Stomach (tissue), 9 donors: Measurements from ENCODE around the gene ZMIZ1. TPM values are rescaled to one million over a fixed set of nuclear protein-coding genes. Genes with fewer than 3 reads are reported as not detected.

Experiments used
- DNase-seq, 2 donors: peaks; one replicate each; pipeline versions ENCODE4 v3.0.0 to v3.0.0-alpha.2; 2013 to 2019
- H3K27ac ChIP-seq, 5 donors: fragments of 200-600 bp in 4 of 5; sonication (generic) in 4 of 5; one replicate each; pipeline ENCODE4 v1.5.1; 2013 to 2019; ENCODE audit warnings: mild to moderate bottlenecking in 1 of 5, moderate library complexity in 1 of 5
- H3K27me3 ChIP-seq, 3 donors: fragments of 200-600 bp; sonication (generic); one replicate each; pipeline ENCODE4 v1.5.1; 2017 to 2019; ENCODE audit warnings: mixed run types in 1 of 3
- H3K36me3 ChIP-seq, 4 donors: fragments of 200-600 bp; sonication (generic); 1 replicate in 3 of 4; 2 replicates in 1 of 4; pipeline ENCODE4 v1.5.1; 2016 to 2019
- H3K4me1 ChIP-seq, 4 donors: fragments of 200-600 bp; sonication (generic); one replicate each; pipeline ENCODE4 v1.5.1; 2016 to 2019
- H3K4me3 ChIP-seq, 4 donors: fragments of 200-600 bp; sonication (generic) in 3 of 4; one replicate each; pipeline ENCODE4 v1.5.1; 2016 to 2019; ENCODE audit warnings: mild to moderate bottlenecking in 1 of 4
- H3K9me3 ChIP-seq, 4 donors: fragments of 200-600 bp; sonication (generic); one replicate each; pipeline ENCODE4 v1.5.1; 2016 to 2019
- EP300 ChIP-seq: sonication (generic); formaldehyde crosslinking; IDR thresholded peaks from one replicate; pipeline ENCODE4 v1.6.1; 2017; ENCODE audit warnings: antibody characterized with exemption
- POLR2A ChIP-seq, 4 donors: fragments of 450-650 bp; IDR thresholded peaks; one replicate each; pipeline ENCODE4 v1.6.1; 2016; ENCODE audit warnings: antibody characterized with exemption in 4 of 4, control low read depth in 2 of 4, mild to moderate bottlenecking in 1 of 4, moderate library complexity in 1 of 4
- POLR2AphosphoS5 ChIP-seq, 3 donors: sonication (generic); formaldehyde crosslinking; IDR thresholded peaks; one replicate each; pipeline ENCODE4 v1.6.1; 2016; ENCODE audit warnings: antibody characterized with exemption in 3 of 3
- WGBS, 5 donors: extraction: QIAGEN DNeasy Blood & Tissue Kit in 3 of 5; methylation state at CpG; one replicate each; pipeline versions ENCODE4 v1.1.5 to v1.1.7; 2013 to 2018; 5-methylcytosine and 5-hydroxymethylcytosine counted together
- intact Hi-C: fragments of 100-400 bp; cut with DNase I; formaldehyde crosslinking; loops from one replicate; pipeline ENCODE4 v1.15.1; 2023; ENCODE audit warnings: low total_unique reads
- polyA plus RNA-seq, 3 donors: library from polyadenylated mRNA; stranded (reverse); fragments of 200-250 nt; gene quantifications; one replicate each; pipeline ENCODE4 v1.2.3, GENCODE V29; 2013
- total RNA-seq, 5 donors: library from RNA; depleted of rRNA; stranded (reverse); fragments of >200 nt; gene quantifications; one replicate each; pipeline versions ENCODE4 v1.1.0 to v1.2.3, GENCODE V29; 2014 to 2016
- TF ChIP-seq, protein P1 (sequence below), 7 experiments: fragments of 450-650 bp in 4 of 7; fragments of 200-600 bp in 3 of 7; sonication (generic) in 3 of 7; IDR thresholded peaks; one replicate each; pipeline ENCODE4 v1.5.1; 2016 to 2019; ENCODE audit warnings: antibody characterized with exemption in 7 of 7, control low read depth in 2 of 7, mild to moderate bottlenecking in 1 of 7
- donor health status: healthy with polysubstance abuse.
- donor health status: Bipolar disorder and iron deficiency.
- donor health status: healthy.

ZMIZ1 gene
- total and polyA plus RNA-seq, 8 donors, result 17.7 to 103 (median 26.3) TPM

DNA sequence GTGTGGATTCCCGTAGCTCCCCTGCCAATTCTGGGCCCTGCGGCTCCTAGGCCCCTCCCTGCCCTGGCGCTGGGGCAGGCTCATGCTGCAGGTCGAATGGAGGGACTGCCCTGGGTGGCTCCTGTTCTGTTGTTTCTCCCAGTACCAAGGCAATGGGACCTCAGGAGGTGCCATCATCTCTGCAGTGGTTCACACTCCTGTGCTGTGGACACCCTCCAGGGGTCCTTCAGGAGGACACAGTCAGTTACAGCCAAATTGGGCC, 138.3 kb downstream of the ZMIZ1 start:
- Histone ChIP-seq H3K36me3 (peaks cover 78 to 100% (median 98%) of the 10 kb centered on the region in 4 donors), H3K4me1 (peaks cover 0 to 27% (median 10%) of the 10 kb centered on the region in 4 donors), H3K9me3 (no peaks in the 10 kb centered on the region), H3K4me3 (no peak overlapping the region), H3K27ac (no peak overlapping the region), H3K27me3 (no peaks in the 10 kb centered on the region)
- intact Hi-C loops, result no loop called here
- DNase-seq, result no peak
- WGBS, 5 donors, result 79 to 96% (median 82%) methylated on average over 3 to 4 of the region's 4 CpGs
- TF ChIP-seq POLR2A (IDR thresholded peaks at IDR 0.05) (no peak), POLR2AphosphoS5 (IDR thresholded peaks at IDR 0.05) (no peak), EP300 (no peak)
- TF ChIP-seq, protein P1, sequence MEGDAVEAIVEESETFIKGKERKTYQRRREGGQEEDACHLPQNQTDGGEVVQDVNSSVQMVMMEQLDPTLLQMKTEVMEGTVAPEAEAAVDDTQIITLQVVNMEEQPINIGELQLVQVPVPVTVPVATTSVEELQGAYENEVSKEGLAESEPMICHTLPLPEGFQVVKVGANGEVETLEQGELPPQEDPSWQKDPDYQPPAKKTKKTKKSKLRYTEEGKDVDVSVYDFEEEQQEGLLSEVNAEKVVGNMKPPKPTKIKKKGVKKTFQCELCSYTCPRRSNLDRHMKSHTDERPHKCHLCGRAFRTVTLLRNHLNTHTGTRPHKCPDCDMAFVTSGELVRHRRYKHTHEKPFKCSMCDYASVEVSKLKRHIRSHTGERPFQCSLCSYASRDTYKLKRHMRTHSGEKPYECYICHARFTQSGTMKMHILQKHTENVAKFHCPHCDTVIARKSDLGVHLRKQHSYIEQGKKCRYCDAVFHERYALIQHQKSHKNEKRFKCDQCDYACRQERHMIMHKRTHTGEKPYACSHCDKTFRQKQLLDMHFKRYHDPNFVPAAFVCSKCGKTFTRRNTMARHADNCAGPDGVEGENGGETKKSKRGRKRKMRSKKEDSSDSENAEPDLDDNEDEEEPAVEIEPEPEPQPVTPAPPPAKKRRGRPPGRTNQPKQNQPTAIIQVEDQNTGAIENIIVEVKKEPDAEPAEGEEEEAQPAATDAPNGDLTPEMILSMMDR (IDR thresholded peaks at IDR 0.05), result no peak

DNA sequence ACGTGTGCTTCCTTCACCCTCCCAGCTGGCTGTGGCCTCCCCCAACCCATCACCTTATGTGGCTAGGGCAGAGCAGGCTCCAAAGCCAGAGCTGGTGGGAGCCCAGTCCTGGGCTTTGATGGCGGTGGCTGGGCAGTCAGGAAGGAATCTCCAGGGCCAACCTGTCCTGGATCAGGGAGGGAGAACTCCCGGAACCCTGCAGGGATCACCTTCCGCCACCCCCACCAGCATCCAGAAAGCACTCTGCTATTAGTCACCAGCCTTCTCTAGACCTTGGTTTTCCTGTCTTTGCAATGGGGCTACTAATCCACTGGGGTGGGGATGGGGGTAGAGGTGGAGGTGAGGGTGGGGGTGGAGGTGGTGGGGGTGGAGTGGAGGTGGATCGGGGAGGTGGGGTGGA, 139.0 kb downstream of the ZMIZ1 start:
- H3K4me3 ChIP-seq, result no peak overlapping the region

DNA sequence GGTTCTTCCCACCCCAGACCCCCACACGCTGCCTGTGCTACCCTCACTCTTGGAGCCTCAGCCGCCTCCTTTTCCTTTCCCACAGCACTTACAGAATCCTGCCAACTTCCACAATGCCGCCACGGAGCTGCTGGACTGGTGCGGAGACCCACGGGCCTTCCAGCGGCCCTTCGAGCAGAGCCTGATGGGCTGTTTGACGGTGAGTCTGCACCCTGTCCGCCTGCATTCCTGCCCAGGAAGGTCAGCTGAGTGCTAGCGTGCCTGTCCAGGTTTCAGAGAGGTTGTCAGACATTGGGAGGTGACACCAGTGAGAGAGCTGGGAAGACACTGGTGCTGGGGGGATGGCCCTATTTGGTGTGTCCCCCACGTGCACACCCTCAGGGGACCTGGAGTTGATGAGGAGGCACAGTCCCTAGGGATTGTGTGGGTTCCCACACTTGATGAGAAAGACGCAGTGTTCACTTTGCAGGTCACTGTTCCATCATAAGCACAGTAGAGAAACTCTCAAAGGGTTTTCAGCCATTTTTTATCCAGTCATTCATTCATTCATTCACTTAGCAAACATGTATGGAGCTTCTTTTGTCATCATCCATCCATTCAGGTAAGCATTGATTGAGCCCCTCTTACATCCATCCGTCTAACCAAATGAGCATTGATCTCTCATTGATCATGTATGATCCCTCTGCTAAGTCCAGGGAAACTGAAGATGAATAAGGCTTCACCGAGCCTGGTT, 139.7 kb downstream of the ZMIZ1 start:
- H3K4me3 ChIP-seq, result no peak overlapping the region
- no peak for TF ChIP-seq EP300
- H3K27me3 ChIP-seq, result no peaks in the 10 kb centered on the region
- no peaks in the 10 kb centered on the region for H3K9me3 ChIP-seq
- H3K4me1 ChIP-seq, result peaks cover 0 to 14% (median 2%) of the 10 kb centered on the region in 4 donors
- DNase-seq, result no peak
- H3K27ac ChIP-seq, result no peak overlapping the region
- peaks cover 69 to 100% (median 99%) of the 10 kb centered on the region in 4 donors for H3K36me3 ChIP-seq
- intact Hi-C loops, result no loop called here
- WGBS, 5 donors, result 88 to 92% (median 91%) methylated on average over 15 of the region's 15 CpGs

More for the DNA sequence above, 139.0 kb downstream of the ZMIZ1 start:
- no peaks in the 10 kb centered on the region for H3K27me3 ChIP-seq
- peaks cover 0 to 21% (median 6%) of the 10 kb centered on the region in 4 donors for H3K4me1 ChIP-seq
- intact Hi-C loops, result no loop called here
- no peaks in the 10 kb centered on the region for H3K9me3 ChIP-seq
- H3K27ac ChIP-seq, result no peak overlapping the region
- TF ChIP-seq POLR2A (IDR thresholded peaks at IDR 0.05) (no peak), POLR2AphosphoS5 (IDR thresholded peaks at IDR 0.05) (no peak), EP300 (no peak)
- TF ChIP-seq, protein P1 (IDR thresholded peaks at IDR 0.05), result no peak
- DNase-seq, result no peak
- WGBS, 5 donors, result 80 to 88% (median 83%) methylated on average over 3 to 5 of the region's 5 CpGs
- H3K36me3 ChIP-seq, result peaks cover 72 to 100% (median 99%) of the 10 kb centered on the region in 4 donors

DNA sequence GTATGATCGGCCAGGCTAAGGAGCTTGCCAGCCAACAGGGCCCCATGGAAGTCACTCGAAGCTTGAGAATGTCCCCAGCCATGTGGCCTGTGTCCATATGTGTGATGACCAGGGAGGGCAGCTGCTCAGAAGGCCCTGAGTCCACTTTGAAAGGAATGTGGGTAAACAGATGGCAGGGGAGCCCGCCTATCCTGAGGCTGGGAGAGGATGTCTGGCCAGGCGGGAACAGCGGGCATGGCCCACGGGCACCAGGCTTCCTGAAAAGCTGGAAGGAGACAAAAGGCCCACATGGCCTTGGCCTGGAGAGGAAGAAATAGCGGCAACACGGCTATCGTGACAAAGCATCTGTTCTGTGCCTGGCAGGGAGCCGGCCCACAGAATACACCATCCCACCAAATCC, 140.6 kb downstream of the ZMIZ1 start:
- peaks cover 68 to 100% (median 99%) of the 10 kb centered on the region in 4 donors for H3K36me3 ChIP-seq
- no peaks in the 10 kb centered on the region for H3K27me3 ChIP-seq
- no peak for DNase-seq
- no peaks in the 10 kb centered on the region for H3K9me3 ChIP-seq
- H3K4me1 ChIP-seq, result peaks cover 0 to 9% (median 0%) of the 10 kb centered on the region in 4 donors
- TF ChIP-seq POLR2AphosphoS5 (IDR thresholded peaks at IDR 0.05) (no peak), POLR2A (IDR thresholded peaks at IDR 0.05) (no peak), EP300 (no peak)
- TF ChIP-seq, protein P1 (IDR thresholded peaks at IDR 0.05), result no peak
- intact Hi-C loops, result no loop called here
- no peak overlapping the region for H3K4me3 ChIP-seq
- no peak overlapping the region for H3K27ac ChIP-seq
- 77 to 81% (median 80%) methylated on average over 10 of the region's 10 CpGs for WGBS, 5 donors

DNA sequence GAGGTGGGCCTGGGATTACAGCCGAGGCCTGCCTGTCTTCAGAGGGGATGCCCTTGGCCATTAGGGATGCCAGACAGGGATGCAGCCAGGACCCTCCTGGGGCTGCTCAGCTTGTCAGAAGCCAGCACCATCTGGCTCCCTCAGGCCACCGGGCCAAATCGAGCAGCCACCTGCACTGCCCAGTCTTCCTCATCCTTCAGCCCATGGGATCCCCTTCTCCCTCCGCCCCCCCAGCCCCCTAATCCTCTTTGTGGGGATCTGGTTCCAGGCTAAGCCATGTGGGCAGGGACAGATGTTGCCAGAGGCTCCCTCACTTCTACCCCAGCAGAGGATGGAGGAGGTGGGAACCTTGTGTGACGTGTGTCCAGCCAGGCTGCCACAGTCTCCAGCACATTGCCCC, 141.1 kb downstream of the ZMIZ1 start:
- peaks cover 70 to 100% (median 99%) of the 10 kb centered on the region in 4 donors for H3K36me3 ChIP-seq

More for the DNA sequence above, 141.1 kb downstream of the ZMIZ1 start:
- intact Hi-C loops, result no loop called here
- Histone ChIP-seq H3K27me3 (no peaks in the 10 kb centered on the region), H3K27ac (no peak overlapping the region), H3K4me1 (peaks cover 0 to 9% (median 0%) of the 10 kb centered on the region in 4 donors), H3K9me3 (no peaks in the 10 kb centered on the region), H3K4me3 (no peak overlapping the region)
- TF ChIP-seq EP300 (no peak), POLR2A (IDR thresholded peaks at IDR 0.05) (no peak), POLR2AphosphoS5 (IDR thresholded peaks at IDR 0.05) (no peak)
- TF ChIP-seq, protein P1 (IDR thresholded peaks at IDR 0.05), result no peak
- 87 to 97% (median 94%) methylated on average over 3 to 5 of the region's 5 CpGs for WGBS, 5 donors
- DNase-seq, result no peak
